Endothelial cell of umbilical vein (primary cell): ENCODE data around the gene SLX1A. TPM values are rescaled to one million over a fixed set of nuclear protein-coding genes. Genes with fewer than 3 reads are reported as not detected.

Source experiments
- BruUV-seq: library from RNA; stranded (reverse); fragments of 400-500 nt; replicated peaks from 2 replicates; lab custom pipeline; 2021; lab: Mats Ljungman, UMichigan
- CTCF ChIA-PET: fragments of 300-600, 350-600 bp; sonication (Branson Sonifier 250); formaldehyde crosslinking; loops from one replicate; lab custom pipeline; 2021; ENCODE audit warnings: antibody characterized with exemption, inconsistent platforms; lab: Charles Lee
- POLR2A ChIA-PET: fragments of 300-600, 350-600 bp; sonication (Branson Sonifier 250); formaldehyde crosslinking; loops from one replicate; lab custom pipeline; 2021; ENCODE audit warnings: antibody characterized with exemption, inconsistent platforms; lab: Charles Lee
- DNase-seq: peaks from one replicate; pipeline ENCODE4 v3.0.0-alpha.2; 2011; ENCODE audit warnings: low read depth, low spot score
- FAIRE-seq: peaks from 2 replicates; lab custom pipeline; 2011; peaks lifted over from hg19 to GRCh38; lab: Jason Lieb, UNC
- H2AFZ ChIP-seq: 2 replicates; pipeline ENCODE4 v1.6.0; 2012; ENCODE audit warnings: low read depth, low read length, control low read depth, inconsistent platforms
- H3K27ac ChIP-seq: 2 replicates; pipeline ENCODE4 v1.5.1; 2011; ENCODE audit warnings: low read depth, mild to moderate bottlenecking, control low read depth, low read length, moderate library complexity; ENCODE audit not compliant: insufficient read depth
- H3K27me3 ChIP-seq, 2 experiments: 2 replicates each; pipeline versions ENCODE4 v1.6.0 to v1.6.1; 2011; ENCODE audit warnings: low read length in 2 of 2, mixed read lengths in 1 of 2; ENCODE audit not compliant: control insufficient read depth in 2 of 2, insufficient read depth in 2 of 2
- H3K36me3 ChIP-seq, 2 experiments: 2 replicates in 1 of 2; 3 replicates in 1 of 2; pipeline ENCODE4 v1.5.1; 2011; ENCODE audit warnings: low read length in 2 of 2, mild to moderate bottlenecking in 1 of 2, moderate library complexity in 1 of 2; ENCODE audit not compliant: control insufficient read depth in 2 of 2, insufficient read depth in 2 of 2; ENCODE audit errors: extremely low read depth in 1 of 2
- H3K4me1 ChIP-seq: 3 replicates; pipeline ENCODE4 v1.5.1; 2011; ENCODE audit warnings: mild to moderate bottlenecking, low read length; ENCODE audit not compliant: control insufficient read depth, insufficient read depth; ENCODE audit errors: extremely low read depth
- H3K4me2 ChIP-seq: 2 replicates; pipeline ENCODE4 v1.6.1; 2011; ENCODE audit warnings: low read length, control low read depth, mixed read lengths; ENCODE audit not compliant: insufficient read depth
- H3K4me3 ChIP-seq, 3 experiments: fragments of 200-600 bp in 1 of 3; sonication (generic), shearing (Covaris generic) in 1 of 3; replicated peaks in 1 of 3; 2 replicates each; pipeline ENCODE4 v1.5.1; 2011 to 2016; ENCODE audit warnings: control low read depth in 3 of 3, low read length in 3 of 3, mild to moderate bottlenecking in 2 of 3, inconsistent platforms in 1 of 3, low read depth in 1 of 3, moderate library complexity in 1 of 3; ENCODE audit not compliant: insufficient read depth in 1 of 3
- H3K79me2 ChIP-seq: 2 replicates; pipeline ENCODE4 v1.6.0; 2012; ENCODE audit warnings: low read length, inconsistent platforms; ENCODE audit not compliant: control insufficient read depth, insufficient read depth
- H3K9ac ChIP-seq: replicated peaks from 2 replicates; pipeline ENCODE3; 2011; ENCODE audit warnings: low read length, control low read depth; ENCODE audit not compliant: insufficient read depth; ENCODE audit errors: extremely low read depth
- H3K9me1 ChIP-seq: replicated peaks from 3 replicates; pipeline ENCODE4 v1.6.0; 2011; ENCODE audit warnings: mild to moderate bottlenecking, low read length; ENCODE audit not compliant: control insufficient read depth, insufficient read depth; ENCODE audit errors: extremely low read depth
- H3K9me3 ChIP-seq: replicated peaks from 2 replicates; pipeline ENCODE4 v1.5.1; 2012; ENCODE audit warnings: low read length, inconsistent platforms; ENCODE audit not compliant: control insufficient read depth, insufficient read depth
- H4K20me1 ChIP-seq: replicated peaks from 2 replicates; pipeline ENCODE3; 2011; ENCODE audit warnings: mild to moderate bottlenecking, low read length; ENCODE audit not compliant: control insufficient read depth, insufficient read depth; ENCODE audit errors: extremely low read depth
- CTCF ChIP-seq, 2 donors: IDR thresholded peaks; 1 replicate in 1 of 2; 2 replicates in 1 of 2; pipeline ENCODE4 v1.5.1; 2011; ENCODE audit warnings: low read length in 2 of 2, mild to moderate bottlenecking in 2 of 2, moderate library complexity in 2 of 2, control low read depth in 1 of 2, inconsistent platforms in 1 of 2, low read depth in 1 of 2; ENCODE audit not compliant: insufficient read depth in 1 of 2; ENCODE audit errors: extremely low read depth in 1 of 2
- EZH2 ChIP-seq: IDR thresholded peaks from 2 replicates; pipeline ENCODE4 v1.6.1; 2012; ENCODE audit warnings: borderline replicate concordance, low read depth, mild to moderate bottlenecking, moderate library complexity, low read length, inconsistent platforms; ENCODE audit not compliant: severe bottlenecking
- FOS ChIP-seq: IDR thresholded peaks from 2 replicates; pipeline ENCODE4 v1.6.1; 2011; ENCODE audit warnings: mild to moderate bottlenecking, low read length, moderate library complexity, borderline replicate concordance; ENCODE audit not compliant: insufficient read depth
- GATA2 ChIP-seq: IDR thresholded peaks from 2 replicates; pipeline ENCODE4 v1.7.0; 2011; ENCODE audit warnings: low read depth, mild to moderate bottlenecking, moderate library complexity, mixed read lengths, low read length; ENCODE audit not compliant: insufficient read length, insufficient read depth
- JUN ChIP-seq: IDR thresholded peaks from 2 replicates; pipeline ENCODE4 v1.6.1; 2011; ENCODE audit warnings: borderline replicate concordance, low read depth; ENCODE audit not compliant: insufficient read length, insufficient read depth
- MYC ChIP-seq: IDR thresholded peaks from one replicate; pipeline ENCODE4 v1.6.1; 2011; ENCODE audit warnings: mild to moderate bottlenecking, low read depth, low read length
- POLR2A ChIP-seq: IDR thresholded peaks from 2 replicates; pipeline ENCODE4 v1.6.1; 2012; ENCODE audit warnings: low read depth, mild to moderate bottlenecking, control low read depth, low read length
- POLR2AphosphoS5 ChIP-seq: IDR thresholded peaks from 2 replicates; pipeline ENCODE4 v1.6.1; 2012; ENCODE audit warnings: low read depth, mild to moderate bottlenecking, control low read depth, low read length, moderate library complexity; ENCODE audit not compliant: insufficient read depth
- dilution Hi-C: fragments of 300-500 bp; cut with MboI; formaldehyde crosslinking; loops from one replicate; pipeline ENCODE4 v1.15.0; 2019; ENCODE audit warnings: low sequenced_read_pairs; ENCODE audit not compliant: extremely low pct_ligation_motif_present
- intact Hi-C: fragments of 100-400 bp; cut with micrococcal nuclease; formaldehyde crosslinking; loops from one replicate; pipeline ENCODE4 v1.10.0; 2022
- polyA plus RNA-seq, 4 experiments: library from polyadenylated mRNA; depleted of rRNA in 3 of 4; stranded (reverse) in 3 of 4; unstranded in 1 of 4; fragments of >200 nt; gene quantifications; 2 replicates each; pipeline versions ENCODE4 v1.2.1 to v1.2.3, GENCODE V29; 2011 to 2012; ENCODE audit warnings: missing spikeins in 1 of 4
- total RNA-seq: library from RNA; stranded (reverse); gene quantifications from 2 replicates; pipeline ENCODE4 v1.2.3, GENCODE V29; 2021

The SLX1A gene
- total and polyA plus RNA-seq, 2 donors (not counting 3 experiments of a cell fraction or from before 2014, with no cell fraction given), result 28.9 to 30.9 TPM

- no peak overlapping the region for H2AFZ ChIP-seq
- peaks cover 5% of the 10 kb centered on the region for H3K4me1 ChIP-seq
- H3K4me3 ChIP-seq, result no peak overlapping the region
- no peak for FAIRE-seq
- no peaks in the 10 kb centered on the region for H3K27me3 ChIP-seq
- ChIA-PET POLR2A (no interaction called here), CTCF (interaction anchor here (1.0 to 1.4 kb wide), 3 partner anchors 67 to 230 kb away, joined by 3 to 5 read pairs (median 3); partner anchors contain the start of gene TBX6)
- no peaks in the 10 kb centered on the region for H3K36me3 ChIP-seq
- BruUV-seq, result no TSS peak
- no peak for DNase-seq
- dilution Hi-C loops (no loop called here), intact Hi-C loops (no loop called here)
- no peak overlapping the region for H3K4me2 ChIP-seq
- H3K9ac ChIP-seq, result no peak overlapping the region
- no peak overlapping the region for H3K27ac ChIP-seq
- no peaks in the 10 kb centered on the region for H3K9me1 ChIP-seq
- TF ChIP-seq POLR2A (no peak), JUN (no peak), FOS (no peak), POLR2AphosphoS5 (no peak), MYC (no peak), GATA2 (no peak), EZH2 (no peak), CTCF (IDR thresholded peaks at IDR 0.05; ENCODE audit: extremely low read depth in 1 of 2, insufficient read depth in 1 of 2, low read depth in 1 of 2, low read length in 2 of 2) (no peak)
- H3K79me2 ChIP-seq, result no peaks in the 10 kb centered on the region
- H3K9me3 ChIP-seq, result no peaks in the 10 kb centered on the region
- no peaks in the 10 kb centered on the region for H4K20me1 ChIP-seq
These were observed 14.5 kb upstream of the SLX1A start for GRCh38 chr16:30179195-30179594.
